ENCODE results near the gene WASF2.

DNA sequence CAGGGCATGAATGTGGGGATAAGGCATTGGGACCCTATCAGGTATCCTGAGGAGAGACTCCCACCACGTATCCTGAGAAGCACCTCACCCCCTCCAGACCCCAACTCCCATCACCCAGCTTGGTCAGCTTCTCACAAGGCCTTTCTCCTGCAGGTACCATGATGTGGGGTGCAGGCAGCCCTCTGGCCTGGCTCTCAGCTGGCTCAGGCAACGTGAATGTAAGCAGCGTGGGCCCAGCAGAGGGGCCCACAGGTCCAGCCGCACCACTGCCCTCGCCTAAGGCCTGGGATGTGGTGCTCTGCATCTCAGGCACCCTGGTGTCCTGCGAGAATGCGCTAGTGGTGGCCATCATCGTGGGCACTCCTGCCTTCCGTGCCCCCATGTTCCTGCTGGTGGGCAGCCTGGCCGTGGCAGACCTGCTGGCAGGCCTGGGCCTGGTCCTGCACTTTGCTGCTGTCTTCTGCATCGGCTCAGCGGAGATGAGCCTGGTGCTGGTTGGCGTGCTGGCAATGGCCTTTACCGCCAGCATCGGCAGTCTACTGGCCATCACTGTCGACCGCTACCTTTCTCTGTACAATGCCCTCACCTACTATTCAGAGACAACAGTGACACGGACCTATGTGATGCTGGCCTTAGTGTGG, 96.2 kb downstream of the WASF2 start:
- TF ChIP-seq, protein P1, sequence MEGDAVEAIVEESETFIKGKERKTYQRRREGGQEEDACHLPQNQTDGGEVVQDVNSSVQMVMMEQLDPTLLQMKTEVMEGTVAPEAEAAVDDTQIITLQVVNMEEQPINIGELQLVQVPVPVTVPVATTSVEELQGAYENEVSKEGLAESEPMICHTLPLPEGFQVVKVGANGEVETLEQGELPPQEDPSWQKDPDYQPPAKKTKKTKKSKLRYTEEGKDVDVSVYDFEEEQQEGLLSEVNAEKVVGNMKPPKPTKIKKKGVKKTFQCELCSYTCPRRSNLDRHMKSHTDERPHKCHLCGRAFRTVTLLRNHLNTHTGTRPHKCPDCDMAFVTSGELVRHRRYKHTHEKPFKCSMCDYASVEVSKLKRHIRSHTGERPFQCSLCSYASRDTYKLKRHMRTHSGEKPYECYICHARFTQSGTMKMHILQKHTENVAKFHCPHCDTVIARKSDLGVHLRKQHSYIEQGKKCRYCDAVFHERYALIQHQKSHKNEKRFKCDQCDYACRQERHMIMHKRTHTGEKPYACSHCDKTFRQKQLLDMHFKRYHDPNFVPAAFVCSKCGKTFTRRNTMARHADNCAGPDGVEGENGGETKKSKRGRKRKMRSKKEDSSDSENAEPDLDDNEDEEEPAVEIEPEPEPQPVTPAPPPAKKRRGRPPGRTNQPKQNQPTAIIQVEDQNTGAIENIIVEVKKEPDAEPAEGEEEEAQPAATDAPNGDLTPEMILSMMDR (IDR thresholded peaks at IDR 0.05), result no peak
- no peak for TF ChIP-seq POLR2A (IDR thresholded peaks at IDR 0.05)

Data from body of pancreas (tissue), 4 donors.